ENCODE data around the gene ZBTB8OS. TPM values are rescaled to one million over a fixed set of nuclear protein-coding genes. Genes with fewer than 3 reads are reported as not detected.

ZBTB8OS gene
- total and polyA plus RNA-seq, 2 donors (not counting 3 experiments of a cell fraction or from before 2014, with no cell fraction given) = 28.3 to 38.0 TPM

DNA sequence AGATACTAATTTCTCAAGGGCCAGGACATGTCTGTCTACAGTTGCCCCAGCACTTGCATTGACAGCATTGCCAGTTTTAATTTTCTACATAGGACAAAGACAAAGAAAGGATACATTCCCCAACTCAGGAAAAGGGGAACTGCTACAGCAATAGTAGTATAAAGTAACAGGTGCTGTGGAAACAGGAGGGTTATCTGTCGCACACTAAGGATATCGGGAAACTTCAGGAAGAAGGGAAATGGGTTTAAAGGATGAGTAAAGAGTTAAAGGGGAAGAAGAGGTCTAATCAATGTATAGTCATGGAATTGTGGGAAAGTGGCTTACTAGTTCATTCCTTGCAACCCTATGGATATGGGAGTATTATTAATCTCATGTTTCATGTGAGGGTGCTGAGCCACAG lies 36.0 kb upstream of the ZBTB8OS start:
- H3K27ac ChIP-seq (ENCODE audit: insufficient read depth, low read depth, low read length) = no peak overlapping the region
- H3K79me2 ChIP-seq (ENCODE audit: control insufficient read depth, insufficient read depth, low read length) = no peaks in the 10 kb centered on the region
- no peak overlapping the region for H3K4me2 ChIP-seq (ENCODE audit: insufficient read depth, low read length)
- CTCF ChIA-PET = interaction anchor here (0.6 kb wide), 1 partner anchor 9 kb away, joined by 3 read pairs; no protein-coding TSS in a partner anchor
- no peak overlapping the region for H3K4me3 ChIP-seq (replicated peaks in 1 of 3; ENCODE audit: insufficient read depth in 1 of 3, low read depth in 1 of 3, low read length in 3 of 3)
- no peaks in the 10 kb centered on the region for H4K20me1 ChIP-seq (replicated peaks; ENCODE audit: control insufficient read depth, extremely low read depth, insufficient read depth, low read length)
- H3K9me1 ChIP-seq (replicated peaks; ENCODE audit: control insufficient read depth, extremely low read depth, insufficient read depth, low read length) = no peaks in the 10 kb centered on the region
- BruUV-seq (replicated peaks) = no TSS peak
- no peak overlapping the region for H2AFZ ChIP-seq (ENCODE audit: low read depth, low read length)
- peaks cover 3% of the 10 kb centered on the region for H3K4me1 ChIP-seq (ENCODE audit: control insufficient read depth, extremely low read depth, insufficient read depth, low read length)
- H3K27me3 ChIP-seq (ENCODE audit: control insufficient read depth in 2 of 2, insufficient read depth in 2 of 2, low read length in 2 of 2) = no peaks in the 10 kb centered on the region
- no peak for DNase-seq (ENCODE audit: low read depth, low spot score)
- no peak overlapping the region for H3K9ac ChIP-seq (replicated peaks; ENCODE audit: extremely low read depth, insufficient read depth, low read length)
- peaks cover 13 to 15% of the 10 kb centered on the region in 2 experiments for H3K36me3 ChIP-seq (ENCODE audit: control insufficient read depth in 2 of 2, extremely low read depth in 1 of 2, insufficient read depth in 2 of 2, low read length in 2 of 2)
- dilution Hi-C loops (cut with MboI; ENCODE audit: extremely low pct_ligation_motif_present, low sequenced_read_pairs) = no loop called here
- FAIRE-seq = no peak
- TF ChIP-seq MYC (IDR thresholded peaks at IDR 0.05; ENCODE audit: low read depth, low read length) = no peak
- TF ChIP-seq EZH2 (IDR thresholded peaks at IDR 0.05; ENCODE audit: borderline replicate concordance, low read depth, low read length, severe bottlenecking) = no peak
- no peak for TF ChIP-seq JUN (IDR thresholded peaks at IDR 0.05; ENCODE audit: borderline replicate concordance, insufficient read depth, insufficient read length, low read depth)
- TF ChIP-seq, protein P1, sequence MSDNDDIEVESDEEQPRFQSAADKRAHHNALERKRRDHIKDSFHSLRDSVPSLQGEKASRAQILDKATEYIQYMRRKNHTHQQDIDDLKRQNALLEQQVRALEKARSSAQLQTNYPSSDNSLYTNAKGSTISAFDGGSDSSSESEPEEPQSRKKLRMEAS (IDR thresholded peaks at IDR 0.05; ENCODE audit: insufficient read depth, insufficient read length) = no peak
- TF ChIP-seq GATA2 (IDR thresholded peaks at IDR 0.05; ENCODE audit: insufficient read depth, insufficient read length, low read depth, low read length) = no peak
- no peak for TF ChIP-seq POLR2A (IDR thresholded peaks at IDR 0.05; ENCODE audit: low read depth, low read length)
- TF ChIP-seq, protein P2, sequence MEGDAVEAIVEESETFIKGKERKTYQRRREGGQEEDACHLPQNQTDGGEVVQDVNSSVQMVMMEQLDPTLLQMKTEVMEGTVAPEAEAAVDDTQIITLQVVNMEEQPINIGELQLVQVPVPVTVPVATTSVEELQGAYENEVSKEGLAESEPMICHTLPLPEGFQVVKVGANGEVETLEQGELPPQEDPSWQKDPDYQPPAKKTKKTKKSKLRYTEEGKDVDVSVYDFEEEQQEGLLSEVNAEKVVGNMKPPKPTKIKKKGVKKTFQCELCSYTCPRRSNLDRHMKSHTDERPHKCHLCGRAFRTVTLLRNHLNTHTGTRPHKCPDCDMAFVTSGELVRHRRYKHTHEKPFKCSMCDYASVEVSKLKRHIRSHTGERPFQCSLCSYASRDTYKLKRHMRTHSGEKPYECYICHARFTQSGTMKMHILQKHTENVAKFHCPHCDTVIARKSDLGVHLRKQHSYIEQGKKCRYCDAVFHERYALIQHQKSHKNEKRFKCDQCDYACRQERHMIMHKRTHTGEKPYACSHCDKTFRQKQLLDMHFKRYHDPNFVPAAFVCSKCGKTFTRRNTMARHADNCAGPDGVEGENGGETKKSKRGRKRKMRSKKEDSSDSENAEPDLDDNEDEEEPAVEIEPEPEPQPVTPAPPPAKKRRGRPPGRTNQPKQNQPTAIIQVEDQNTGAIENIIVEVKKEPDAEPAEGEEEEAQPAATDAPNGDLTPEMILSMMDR (IDR thresholded peaks at IDR 0.05; ENCODE audit: extremely low read depth in 1 of 2, insufficient read depth in 1 of 2, low read depth in 1 of 2, low read length in 2 of 2) = no peak
- no peak for TF ChIP-seq POLR2AphosphoS5 (IDR thresholded peaks at IDR 0.05; ENCODE audit: insufficient read depth, low read depth, low read length)
- TF ChIP-seq FOS (IDR thresholded peaks at IDR 0.05; ENCODE audit: borderline replicate concordance, insufficient read depth, low read length) = no peak
- POLR2A ChIA-PET = interaction anchor here (0.6 to 0.7 kb wide), 2 partner anchors 151 to 405 kb away, joined by 3 read pairs; no protein-coding TSS in a partner anchor
- intact Hi-C loops (cut with micrococcal nuclease) = no loop called here
- H3K9me3 ChIP-seq (replicated peaks; ENCODE audit: control insufficient read depth, insufficient read depth, low read length) = no peaks in the 10 kb centered on the region
